K562 (cell line): Measurements from ENCODE around the gene LATS1. TPM values are rescaled to one million over a fixed set of nuclear protein-coding genes. Genes with fewer than 3 reads are reported as not detected.

Experiments used
- ATF7 ChIP-seq: fragments of 450-650 bp; IDR thresholded peaks from 2 replicates; pipeline ENCODE4 v1.7.1; 2014; ENCODE audit warnings: mild to moderate bottlenecking, moderate library complexity
- CHD4 ChIP-seq: fragments of 200-600 bp; sonication (generic); IDR thresholded peaks from 3 replicates; pipeline ENCODE4 v1.6.1; 2012; ENCODE audit warnings: low read depth, mild to moderate bottlenecking, mixed read lengths, low read length, inconsistent platforms; ENCODE audit not compliant: insufficient read depth, insufficient replicate concordance, poor library complexity, severe bottlenecking
- DEAF1 ChIP-seq: fragments of 450-650 bp; formaldehyde crosslinking; IDR thresholded peaks from 2 replicates; pipeline ENCODE4 v1.4.0; 2020; ENCODE audit warnings: mild to moderate bottlenecking, moderate library complexity
- E2F3 ChIP-seq: fragments of 250-450 bp; sonication (Bioruptor Pico); IDR thresholded peaks from 2 replicates; pipeline ENCODE4 v1.4.0; 2020; ENCODE audit warnings: mild to moderate bottlenecking
- HMG20A ChIP-seq: fragments of 450-650 bp; formaldehyde crosslinking; conservative IDR thresholded peaks from 2 replicates; pipeline ENCODE4 v1.4.0; 2020; ENCODE audit warnings: mild to moderate bottlenecking, mixed read lengths
- HMG20B ChIP-seq: fragments of 250-450 bp; sonication (Bioruptor Pico); IDR thresholded peaks from 2 replicates; pipeline ENCODE4 v1.5.0; 2021; ENCODE audit warnings: mild to moderate bottlenecking
- HNRNPK ChIP-seq: fragments of 200-400 bp; formaldehyde crosslinking; IDR thresholded peaks from one replicate; pipeline ENCODE4 v1.6.1; 2018; ENCODE audit warnings: mild to moderate bottlenecking, low read depth, low read length; ENCODE audit not compliant: poor library complexity, severe bottlenecking
- NFE2L1 ChIP-seq: fragments of 450-650 bp; IDR thresholded peaks from 2 replicates; pipeline ENCODE4 v1.6.1; 2016; ENCODE audit warnings: missing genetic modification characterization, low read depth, mild to moderate bottlenecking, missing compliant biosample characterization, moderate library complexity, borderline replicate concordance
- NFIC ChIP-seq: fragments of 450-650 bp; IDR thresholded peaks from 2 replicates; pipeline ENCODE4 v1.6.1; 2017; ENCODE audit warnings: mild to moderate bottlenecking, inconsistent platforms
- PKNOX1 ChIP-seq: fragments of 450-650 bp; IDR thresholded peaks from 2 replicates; pipeline ENCODE4 v1.6.1; 2016
- PRMT5 ChIP-seq: sonication (generic); formaldehyde crosslinking; IDR thresholded peaks from 2 replicates; pipeline ENCODE4 v1.5.0; 2020; ENCODE audit warnings: missing genetic modification reagents
- RAD21 ChIP-seq, 2 experiments: fragments of 250-450 bp in 1 of 2; fragments of 450-650 bp in 1 of 2; sonication (Bioruptor Pico) in 1 of 2; formaldehyde crosslinking in 1 of 2; IDR thresholded peaks in 1 of 2; conservative IDR thresholded peaks in 1 of 2; 2 replicates each; pipeline versions ENCODE4 v1.4.0 to v1.8.0; 2020 to 2022; ENCODE audit warnings: mild to moderate bottlenecking in 2 of 2, moderate library complexity in 1 of 2
- RCOR1 ChIP-seq, 2 experiments: IDR thresholded peaks; 2 replicates each; pipeline ENCODE4 v1.6.1; 2012; ENCODE audit warnings: low read depth in 2 of 2, low read length in 2 of 2, borderline replicate concordance in 1 of 2, improper control_type of control experiment in 1 of 2
- SREBF1 ChIP-seq: fragments of 150-350 bp; IDR thresholded peaks from 2 replicates; pipeline ENCODE4 v1.6.1; 2014; ENCODE audit warnings: antibody characterized with exemption, low read depth, low read length, borderline replicate concordance
- STAT5A ChIP-seq: IDR thresholded peaks from 2 replicates; pipeline ENCODE4 v1.6.1; 2012; ENCODE audit warnings: low read length, inconsistent platforms, borderline replicate concordance
- TBL1XR1 ChIP-seq, 2 experiments: IDR thresholded peaks; 2 replicates each; pipeline ENCODE4 v1.6.1; 2012; ENCODE audit warnings: improper control_type of control experiment in 2 of 2, low read length in 2 of 2, mild to moderate bottlenecking in 1 of 2
- THAP7 ChIP-seq: fragments of 250-450 bp; sonication (Bioruptor Pico); IDR thresholded peaks from 2 replicates; pipeline ENCODE4 v1.5.0; 2021
- TOE1 ChIP-seq, 2 experiments: fragments of 450-650 bp in 1 of 2; sonication (generic) in 1 of 2; formaldehyde crosslinking in 1 of 2; IDR thresholded peaks; 2 replicates each; pipeline versions ENCODE4 v1.7.1 to v1.8.0; 2016 to 2022; ENCODE audit warnings: borderline replicate concordance in 2 of 2, mild to moderate bottlenecking in 2 of 2, antibody characterized with exemption in 1 of 2, inconsistent platforms in 1 of 2, low read depth in 1 of 2, missing genetic modification reagents in 1 of 2, moderate library complexity in 1 of 2
- ZFP30 ChIP-seq: fragments of 250-450 bp; sonication (Bioruptor Pico); IDR thresholded peaks from 2 replicates; pipeline ENCODE4 v1.8.0; 2022; ENCODE audit warnings: moderate library complexity, mild to moderate bottlenecking, inconsistent platforms, borderline replicate concordance
- ZHX1 ChIP-seq: fragments of 150-350 bp; conservative IDR thresholded peaks from 2 replicates; pipeline ENCODE4 v1.6.1; 2014; ENCODE audit warnings: low read length
- ZNF311 ChIP-seq: fragments of 250-450 bp; sonication (Bioruptor Pico); IDR thresholded peaks from 2 replicates; pipeline ENCODE4 v1.4.0; 2020; ENCODE audit warnings: mild to moderate bottlenecking, moderate library complexity
- ZNF766 ChIP-seq: fragments of 200-800 bp; sonication (Bioruptor generic); conservative IDR thresholded peaks from 2 replicates; pipeline ENCODE4 v1.6.1; 2016; ENCODE audit warnings: missing genetic modification characterization, missing compliant biosample characterization
- polyA plus RNA-seq, 8 experiments: library from polyadenylated mRNA; depleted of rRNA in 4 of 8; stranded (reverse) in 5 of 8; unstranded in 3 of 8; fragments of >200 nt; fragmentation: Nextera tagmentation in 2 of 8; fragmentation: Illumina TruSeq in 1 of 8; extraction: Ambion mirVana in 2 of 8; extraction: Trizol in 1 of 8; gene quantifications; 2 replicates each; pipeline versions ENCODE4 v1.2.1 to v1.2.3, GENCODE V29; 2011 to 2014; ENCODE audit warnings: inconsistent platforms in 1 of 8, missing spikeins in 1 of 8
- total RNA-seq, 7 experiments: library from RNA; depleted of rRNA in 6 of 7; stranded (reverse); fragments of >200 nt in 6 of 7; fragmentation: Illumina TruSeq in 2 of 7; extraction: Trizol in 2 of 7; gene quantifications; 2 replicates each; pipeline versions ENCODE4 v1.2.1 to v1.2.3, GENCODE V29; 2011 to 2021; ENCODE audit warnings: low replicate concordance in 1 of 7

The LATS1 gene
- total and polyA plus RNA-seq, 9 of the 15 experiments (the other 6 are each of a cell fraction or from before 2014, with no cell fraction given): 5.0 to 36.3 (median 18.4) TPM

GRCh38 chr6:149750136-149750609 lies 32.3 kb upstream of the LATS1 start (continued):
- TF ChIP-seq HMG20B (CRISPR knock-in tag) (no peak), ZNF766 (peak; percentile 92), HNRNPK (no peak), ZHX1 (no peak), RCOR1 (IDR thresholded peaks at IDR 0.05; ENCODE audit: borderline replicate concordance in 1 of 2, low read depth in 2 of 2, low read length in 2 of 2) (peak; percentile 82 to 97; a peak in 3 of 4 replicates), THAP7 (CRISPR knock-in tag) (no peak), HMG20A (CRISPR knock-in tag) (no peak), NFE2L1 (tag) (no peak), DEAF1 (0 out of 2 replicates have a peak, but pooled peaks have one; percentile 5), SREBF1 (0 out of 2 replicates have a peak, but pooled peaks have one; percentile 46), NFIC (0 out of 2 replicates have a peak, but pooled peaks have one; percentile 26), CHD4 (no peak), PRMT5 (no peak; the same call in 1 of the 2 replicates), ATF7 (peak; percentile 49; the same call in 1 of the 2 replicates), STAT5A (no peak), PKNOX1 (peak; percentile 94), ZFP30 (CRISPR knock-in tag) (no peak), RAD21 (CRISPR knock-in tag; conservative IDR thresholded peaks at IDR 0.05 in 1 of 2, IDR thresholded peaks at IDR 0.05 in 1 of 2) (no peak), E2F3 (CRISPR knock-in tag) (peak; percentile 74; the same call in 1 of the 2 replicates), ZNF311 (no peak), TBL1XR1 (IDR thresholded peaks at IDR 0.05; ENCODE audit: low read length in 2 of 2) (no peak), TOE1 (IDR thresholded peaks at IDR 0.05; ENCODE audit: borderline replicate concordance) (peak; percentile 48; the same call in 1 of the 2 replicates), TOE1 (CRISPR knock-in tag; IDR thresholded peaks at IDR 0.05; ENCODE audit: borderline replicate concordance, low read depth) (no peak)
